ENCODE measurements around the gene ZCCHC7.
"Not testable (repeated sequence)": the region's sequence is repeated elsewhere in the genome, so short reads cannot be mapped to it uniquely, and the experiment has no call there.

GRCh38 chr9:37074790-37075189 lies 45.6 kb upstream of the ZCCHC7 start:
- not testable (repeated sequence) for TF ChIP-seq YY1 (IDR thresholded peaks at IDR 0.05; ENCODE audit: insufficient read depth, insufficient read length); SUZ12 (IDR thresholded peaks at IDR 0.05; ENCODE audit: extremely low read depth, insufficient read depth, insufficient read length)

Measured in NT2/D1 (cell line).